Aorta (tissue), 5 donors: ENCODE results near the gene GIPC3. TPM values are rescaled to one million over a fixed set of nuclear protein-coding genes. Genes with fewer than 3 reads are reported as not detected.

Experiments used
- ATAC-seq: fragments of 200-7000 bp; cut with Tn5 transposase; one replicate; pipeline ENCODE4 v1.9.1; 2022; ENCODE audit warnings: moderate library complexity; ENCODE audit not compliant: low FRiP score
- DNase-seq, 2 donors: peaks; one replicate each; pipeline ENCODE4 v3.0.0-alpha.2; 2020
- H3K27ac ChIP-seq, 2 donors: one replicate each; pipeline ENCODE4 v1.5.1; 2013; ENCODE audit warnings: low read length in 2 of 2, mild to moderate bottlenecking in 2 of 2, moderate library complexity in 2 of 2, control low read depth in 1 of 2, inconsistent platforms in 1 of 2, low read depth in 1 of 2
- H3K27me3 ChIP-seq, 2 donors: one replicate each; pipeline ENCODE4 v1.6.1; 2013; ENCODE audit warnings: control low read depth in 1 of 2, low read length in 1 of 2, mild to moderate bottlenecking in 1 of 2, moderate library complexity in 1 of 2; ENCODE audit not compliant: insufficient read depth in 2 of 2, control insufficient read depth in 1 of 2
- H3K36me3 ChIP-seq, 2 donors: one replicate each; pipeline ENCODE4 v1.6.1; 2013; ENCODE audit warnings: control low read depth in 1 of 2, low read length in 1 of 2, mild to moderate bottlenecking in 1 of 2; ENCODE audit not compliant: insufficient read depth in 2 of 2, control insufficient read depth in 1 of 2
- H3K4me1 ChIP-seq, 2 donors: one replicate each; pipeline ENCODE4 v1.6.1; 2013; ENCODE audit warnings: low read length in 2 of 2, control low read depth in 1 of 2, mild to moderate bottlenecking in 1 of 2, moderate library complexity in 1 of 2; ENCODE audit not compliant: insufficient read depth in 2 of 2, control insufficient read depth in 1 of 2
- H3K4me3 ChIP-seq, 2 donors: one replicate each; pipeline ENCODE4 v1.5.1; 2013; ENCODE audit warnings: low read length in 2 of 2, control low read depth in 1 of 2, mild to moderate bottlenecking in 1 of 2
- H3K9me3 ChIP-seq: one replicate; pipeline ENCODE4 v1.6.1; 2013; ENCODE audit warnings: mild to moderate bottlenecking, low read length; ENCODE audit not compliant: control insufficient read depth
- WGBS, 2 donors: extraction: QIAGEN DNeasy Blood & Tissue Kit; methylation state at CpG; one replicate each; pipeline ENCODE4 v1.1.7; 2013; 5-methylcytosine and 5-hydroxymethylcytosine counted together
- intact Hi-C, 2 donors: fragments of 100-400 bp; cut with DNase I; formaldehyde crosslinking; loops; one replicate each; pipeline versions ENCODE4 v1.14.2 to v1.15.0; 2022
- polyA plus RNA-seq, 2 donors: library from polyadenylated mRNA; stranded (reverse); fragments of 200-250 nt; gene quantifications; one replicate each; pipeline ENCODE4 v1.2.3, GENCODE V29; 2013
- total RNA-seq, 2 donors: library from RNA; stranded (reverse); fragmentation: NEBNext Ultra II Directional; extraction: Animal tissue kit (Norgen Biotek cat#: 25700); gene quantifications; one replicate each; pipeline ENCODE4 v1.2.1, GENCODE V29; 2021
- donor health status: healthy with polysubstance abuse.
- donor health status: Bipolar disorder and iron deficiency.
- donor health status: DM: no; HTN: no; CAD: no.
- donor health status: DM: no; HTN: no; CAD: no.
- donor health status: DM: yes; HTN: yes; CAD: no.

Gene GIPC3
- total and polyA plus RNA-seq, 4 donors = 0.50 to 5.0 (median 2.0) TPM

- ATAC-seq = no peak
- intact Hi-C loops = no loop called here
Observed at GRCh38 chr19:3632739-3633558, 47.7 kb downstream of the GIPC3 start.

DNA sequence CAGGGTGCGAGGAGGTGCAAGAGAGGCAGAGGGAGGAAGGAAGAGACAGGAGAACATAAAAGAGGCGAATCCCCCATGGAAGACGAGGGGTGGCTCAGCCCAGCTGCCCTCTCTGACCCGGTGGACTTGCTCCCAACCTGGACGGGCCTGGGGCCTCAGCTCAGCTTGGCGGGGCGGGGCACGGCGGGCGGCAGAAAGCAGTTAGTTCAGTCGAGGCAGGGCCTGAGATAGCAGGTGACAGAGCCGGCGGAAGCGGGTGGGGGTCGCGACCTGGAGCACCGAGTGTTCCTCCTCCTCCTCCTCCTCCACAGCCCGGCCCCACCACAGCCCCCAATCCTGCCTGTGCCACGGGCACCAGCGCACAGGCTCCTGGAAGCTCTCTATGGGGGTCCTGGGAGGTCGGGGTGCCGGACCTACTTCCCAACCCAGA, 48.3 kb downstream of the GIPC3 start:
- Histone ChIP-seq H3K27ac (no peak overlapping the region), H3K36me3 (peaks cover 0 to 7% of the 10 kb centered on the region in 2 donors), H3K4me1 (no peaks in the 10 kb centered on the region), H3K27me3 (no peaks in the 10 kb centered on the region), H3K4me3 (no peak overlapping the region), H3K9me3 (no peaks in the 10 kb centered on the region)
- DNase-seq = no peak
- intact Hi-C loops = no loop called here
- WGBS, 2 donors = 90 to 92% methylated on average over 19 to 22 of the region's 22 CpGs
- ATAC-seq = no peak

More at GRCh38 chr19:3632739-3633558, 47.7 kb downstream of the GIPC3 start:
- H3K36me3 ChIP-seq = peaks cover 0 to 7% of the 10 kb centered on the region in 2 donors
- no peaks in the 10 kb centered on the region for H3K9me3 ChIP-seq
- H3K27ac ChIP-seq = no peak overlapping the region
- WGBS, 2 donors = 82 to 90% methylated on average over 40 to 50 of the region's 50 CpGs
- DNase-seq = no peak
- no peaks in the 10 kb centered on the region for H3K4me1 ChIP-seq
- no peak overlapping the region for H3K4me3 ChIP-seq
- no peaks in the 10 kb centered on the region for H3K27me3 ChIP-seq

- no peak overlapping the region for H3K4me3 ChIP-seq
- no peak for ATAC-seq
- H3K27me3 ChIP-seq = no peaks in the 10 kb centered on the region
- no peaks in the 10 kb centered on the region for H3K9me3 ChIP-seq
- DNase-seq = no peak
- H3K27ac ChIP-seq = no peak overlapping the region
- intact Hi-C loops = no loop called here
- peaks cover 0 to 7% of the 10 kb centered on the region in 2 donors for H3K36me3 ChIP-seq
- H3K4me1 ChIP-seq = no peaks in the 10 kb centered on the region
- WGBS, 2 donors = 92 to 93% methylated on average over 19 of the region's 19 CpGs
Observed at GRCh38 chr19:3634496-3635045, 49.3 kb downstream of the GIPC3 start.

GRCh38 chr19:3636506-3636905, 51.2 kb downstream of the GIPC3 start:
- WGBS, 2 donors = 87 to 88% methylated on average over 20 of the region's 20 CpGs
- intact Hi-C loops = no loop called here
- H3K9me3 ChIP-seq = no peaks in the 10 kb centered on the region
- ATAC-seq (no peak), DNase-seq (no peak)
- H3K4me1 ChIP-seq = no peaks in the 10 kb centered on the region
- H3K36me3 ChIP-seq = peaks cover 0 to 9% of the 10 kb centered on the region in 2 donors
- H3K4me3 ChIP-seq = no peak overlapping the region
- H3K27me3 ChIP-seq = no peaks in the 10 kb centered on the region
- no peak overlapping the region for H3K27ac ChIP-seq

DNA sequence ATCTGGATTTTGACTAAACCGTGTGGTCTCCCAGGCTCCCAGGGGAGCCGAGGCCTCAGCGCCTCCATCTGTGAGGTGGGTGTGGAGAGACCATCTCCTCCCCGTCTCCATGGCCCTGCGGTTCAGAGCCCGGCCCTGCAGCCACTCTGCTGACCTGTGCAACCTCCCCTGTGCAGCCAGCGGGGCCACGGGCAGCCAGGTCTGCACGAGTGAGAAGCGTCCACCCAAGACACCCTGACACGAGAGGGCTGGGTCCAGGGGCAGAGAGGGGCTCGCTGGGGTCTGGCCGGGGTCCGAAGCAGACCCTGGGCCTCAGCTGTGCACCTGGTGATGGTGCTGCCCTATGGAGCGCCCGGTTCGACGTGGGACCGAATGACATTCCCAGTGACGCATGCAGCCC, 51.7 kb downstream of the GIPC3 start:
- Histone ChIP-seq H3K27me3 (no peaks in the 10 kb centered on the region), H3K36me3 (peaks cover 0 to 7% of the 10 kb centered on the region in 2 donors), H3K4me1 (no peaks in the 10 kb centered on the region), H3K9me3 (no peaks in the 10 kb centered on the region), H3K4me3 (no peak overlapping the region), H3K27ac (no peak overlapping the region)
- no peak for DNase-seq
- ATAC-seq = no peak
- 90 to 94% methylated on average over 20 of the region's 20 CpGs for WGBS, 2 donors
- intact Hi-C loops = no loop called here

DNA sequence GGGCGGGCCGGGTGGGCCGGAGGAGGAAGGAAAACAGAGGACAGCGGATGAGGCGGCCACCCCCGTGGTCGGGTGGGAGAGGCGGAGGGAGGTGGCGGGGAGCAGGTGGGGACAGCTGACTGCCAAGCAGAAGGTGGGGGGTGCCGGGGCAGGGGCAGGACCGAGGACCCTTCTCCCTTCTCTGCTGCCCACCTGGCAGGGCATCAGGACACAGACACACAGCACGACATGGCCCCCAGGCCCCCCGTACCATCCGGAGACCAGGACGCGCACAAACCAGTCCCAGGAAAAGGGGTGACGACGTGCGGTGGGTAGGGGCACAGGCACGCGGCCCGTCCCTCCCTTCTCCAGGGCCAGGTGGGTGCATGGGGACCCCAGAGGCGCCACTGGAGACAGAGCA, 52.3 kb downstream of the GIPC3 start:
- Histone ChIP-seq H3K27ac (no peak overlapping the region), H3K36me3 (peaks cover 0 to 2% of the 10 kb centered on the region in 2 donors), H3K4me1 (no peaks in the 10 kb centered on the region), H3K27me3 (no peaks in the 10 kb centered on the region), H3K9me3 (no peaks in the 10 kb centered on the region), H3K4me3 (no peak overlapping the region)
- no peak for ATAC-seq
- intact Hi-C loops = no loop called here
- no peak for DNase-seq
- 91 to 95% methylated on average over 20 to 23 of the region's 23 CpGs for WGBS, 2 donors

DNA sequence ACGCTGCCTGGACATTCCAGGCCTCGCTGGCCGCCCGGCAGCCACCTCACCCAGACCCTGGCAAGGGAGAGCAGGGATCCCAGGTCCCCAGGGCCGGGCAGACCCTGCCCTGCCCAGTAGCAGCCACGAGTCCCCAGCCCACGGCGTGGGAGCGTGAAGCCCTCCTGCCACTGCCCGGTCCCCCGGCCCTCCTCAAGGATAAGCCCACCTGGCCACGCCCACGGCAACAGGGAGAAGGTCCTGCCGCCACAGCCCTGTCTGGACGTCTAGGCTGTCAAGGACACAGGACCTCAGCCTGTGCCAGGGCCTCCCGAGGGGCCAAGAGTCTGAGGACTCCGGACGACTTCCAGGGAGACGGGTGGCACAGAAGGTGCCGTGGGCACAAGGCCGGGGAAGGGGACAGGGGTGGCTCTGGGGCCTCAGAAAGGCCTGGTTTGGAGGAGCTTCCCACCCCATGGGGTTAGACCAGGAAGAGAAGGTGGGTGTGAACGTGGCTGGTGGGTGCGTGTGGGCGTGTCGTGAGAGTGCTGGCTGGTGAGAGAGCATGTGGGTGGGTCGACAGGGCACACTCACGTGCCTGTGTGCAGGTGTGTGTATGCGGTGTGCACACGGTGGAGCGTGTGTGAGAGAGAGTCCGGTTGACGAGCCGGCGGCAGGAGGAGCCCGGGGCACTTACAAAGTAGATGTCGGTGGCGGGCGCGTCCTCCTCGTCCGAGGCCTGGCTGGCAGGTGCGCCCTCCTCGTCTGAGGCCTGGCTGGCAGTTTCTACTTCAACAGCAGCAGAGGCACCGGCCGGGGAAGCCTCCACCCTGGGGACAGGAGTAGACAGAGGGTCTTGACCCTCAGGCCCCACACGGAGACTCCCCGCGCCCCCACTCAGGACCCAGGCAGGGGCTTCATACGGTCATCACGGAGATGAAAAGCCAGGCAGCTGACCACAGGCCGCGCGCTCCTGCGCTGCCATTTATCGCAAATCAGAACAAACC, 53.2 kb downstream of the GIPC3 start:
- Histone ChIP-seq H3K4me3 (no peak overlapping the region), H3K27ac (no peak overlapping the region), H3K4me1 (no peaks in the 10 kb centered on the region), H3K36me3 (peaks cover 0 to 2% of the 10 kb centered on the region in 2 donors), H3K27me3 (no peaks in the 10 kb centered on the region), H3K9me3 (no peaks in the 10 kb centered on the region)
- intact Hi-C loops = no loop called here
- ATAC-seq (no peak), DNase-seq (no peak)
- WGBS, 2 donors = 89% methylated on average over 54 to 55 of the region's 55 CpGs

- Histone ChIP-seq H3K27ac (no peak overlapping the region), H3K9me3 (no peaks in the 10 kb centered on the region), H3K4me3 (no peak overlapping the region), H3K36me3 (peaks cover 0 to 2% of the 10 kb centered on the region in 2 donors), H3K27me3 (no peaks in the 10 kb centered on the region), H3K4me1 (no peaks in the 10 kb centered on the region)
- intact Hi-C loops = no loop called here
- ATAC-seq = no peak
- DNase-seq = no peak
- WGBS, 2 donors = 96% methylated on average over 13 of the region's 13 CpGs
Observed at GRCh38 chr19:3639479-3639878, 54.2 kb downstream of the GIPC3 start.
